HUES6 (cell line): ENCODE measurements around the gene ANKRD40.

ENCODE experiments used
- H3K27ac ChIP-seq: 2 replicates; pipeline ENCODE4 v1.7.0; 2013; ENCODE audit warnings: low read depth, mild to moderate bottlenecking, low read length, inconsistent platforms
- H3K27me3 ChIP-seq: 2 replicates; pipeline ENCODE4 v1.6.1; 2013; ENCODE audit warnings: low read length; ENCODE audit not compliant: control insufficient read depth, insufficient read depth
- H3K36me3 ChIP-seq: 2 replicates; pipeline ENCODE4 v1.6.1; 2013; ENCODE audit warnings: low read length; ENCODE audit not compliant: control insufficient read depth, insufficient read depth
- H3K4me1 ChIP-seq: 2 replicates; pipeline ENCODE4 v1.6.1; 2013; ENCODE audit warnings: low read length; ENCODE audit not compliant: control insufficient read depth, insufficient read depth
- H3K4me3 ChIP-seq: 2 replicates; pipeline ENCODE4 v1.5.1; 2013; ENCODE audit warnings: low read depth, low read length
- H3K9ac ChIP-seq: one replicate; pipeline ENCODE4 v1.6.1; 2013; ENCODE audit warnings: mild to moderate bottlenecking, low read length
- H3K9me3 ChIP-seq: 2 replicates; pipeline ENCODE4 v1.6.1; 2013; ENCODE audit warnings: low read depth, low read length; ENCODE audit not compliant: control insufficient read depth, insufficient read depth

The ANKRD40 gene

GRCh38 chr17:50690887-50691549 is 16.7 kb downstream of the ANKRD40 start:
- Histone ChIP-seq H3K9me3 (no peaks in the 10 kb centered on the region), H3K4me1 (peaks cover 33% of the 10 kb centered on the region), H3K36me3 (peaks cover 36% of the 10 kb centered on the region), H3K4me3 (no peak overlapping the region), H3K27me3 (no peaks in the 10 kb centered on the region), H3K27ac (no peak overlapping the region), H3K9ac (no peak overlapping the region)

GRCh38 chr17:50689956-50690886 is 17.5 kb downstream of the ANKRD40 start:
- H3K9ac ChIP-seq, result no peak overlapping the region
- peaks cover 34% of the 10 kb centered on the region for H3K4me1 ChIP-seq
- H3K27ac ChIP-seq, result no peak overlapping the region
- no peaks in the 10 kb centered on the region for H3K27me3 ChIP-seq
- peaks cover 28% of the 10 kb centered on the region for H3K36me3 ChIP-seq
- no peak overlapping the region for H3K4me3 ChIP-seq
- no peaks in the 10 kb centered on the region for H3K9me3 ChIP-seq

- Histone ChIP-seq H3K4me3 (no peak overlapping the region), H3K9me3 (no peaks in the 10 kb centered on the region), H3K36me3 (peaks cover 19% of the 10 kb centered on the region), H3K27me3 (no peaks in the 10 kb centered on the region), H3K27ac (no peak overlapping the region), H3K4me1 (peaks cover 42% of the 10 kb centered on the region), H3K9ac (no peak overlapping the region)
These were observed 18.5 kb downstream of the ANKRD40 start for GRCh38 chr17:50689251-50689650.

GRCh38 chr17:50688245-50688644 is 19.5 kb downstream of the ANKRD40 start:
- H3K9me3 ChIP-seq, result no peaks in the 10 kb centered on the region
- peaks cover 43% of the 10 kb centered on the region for H3K4me1 ChIP-seq
- H3K4me3 ChIP-seq, result no peak overlapping the region
- no peaks in the 10 kb centered on the region for H3K27me3 ChIP-seq
- no peak overlapping the region for H3K27ac ChIP-seq
- peaks cover 13% of the 10 kb centered on the region for H3K36me3 ChIP-seq
- no peak overlapping the region for H3K9ac ChIP-seq

- Histone ChIP-seq H3K9ac (no peak overlapping the region), H3K4me3 (no peak overlapping the region)
These were observed 20.3 kb downstream of the ANKRD40 start for GRCh38 chr17:50687200-50688066.

GRCh38 chr17:50686494-50687199 is 21.1 kb downstream of the ANKRD40 start:
- Histone ChIP-seq H3K9ac (peak overlapping the region; percentile 21), H3K9me3 (no peaks in the 10 kb centered on the region), H3K27ac (no peak overlapping the region), H3K36me3 (no peaks in the 10 kb centered on the region), H3K27me3 (no peaks in the 10 kb centered on the region), H3K4me1 (peaks cover 43% of the 10 kb centered on the region), H3K4me3 (no peak overlapping the region)

More at GRCh38 chr17:50687200-50688066, 20.3 kb downstream of the ANKRD40 start:
- Histone ChIP-seq H3K27me3 (no peaks in the 10 kb centered on the region), H3K36me3 (peaks cover 5% of the 10 kb centered on the region; the same call in 1 of the 2 replicates), H3K9me3 (no peaks in the 10 kb centered on the region), H3K4me1 (peaks cover 43% of the 10 kb centered on the region), H3K27ac (no peak overlapping the region)

- Histone ChIP-seq H3K27ac (no peak overlapping the region), H3K9me3 (no peaks in the 10 kb centered on the region), H3K4me3 (no peak overlapping the region), H3K27me3 (no peaks in the 10 kb centered on the region), H3K4me1 (peaks cover 45% of the 10 kb centered on the region), H3K36me3 (no peaks in the 10 kb centered on the region), H3K9ac (peak overlapping the region; percentile 21)
These were observed 21.8 kb downstream of the ANKRD40 start for GRCh38 chr17:50685691-50686493.

GRCh38 chr17:50685334-50685665 is 22.4 kb downstream of the ANKRD40 start:
- Histone ChIP-seq H3K4me1 (peaks cover 39% of the 10 kb centered on the region), H3K9ac (no peak overlapping the region), H3K27ac (no peak overlapping the region), H3K27me3 (no peaks in the 10 kb centered on the region), H3K36me3 (no peaks in the 10 kb centered on the region), H3K9me3 (no peaks in the 10 kb centered on the region), H3K4me3 (no peak overlapping the region)

- H3K9ac ChIP-seq, result no peak overlapping the region
- no peaks in the 10 kb centered on the region for H3K9me3 ChIP-seq
- H3K36me3 ChIP-seq, result no peaks in the 10 kb centered on the region
- H3K4me3 ChIP-seq, result no peak overlapping the region
- H3K27ac ChIP-seq, result no peak overlapping the region
- H3K27me3 ChIP-seq, result no peaks in the 10 kb centered on the region
- peaks cover 34% of the 10 kb centered on the region for H3K4me1 ChIP-seq
These were observed 22.9 kb downstream of the ANKRD40 start for GRCh38 chr17:50684612-50685333.
